DND-41 (cell line): ENCODE data around the gene CCDC63.
A peak's percentile ranks its signal among the peaks of the same experiment; 100 is the strongest.

Source experiments
- ATAC-seq: fragments of 200-7000 bp; cut with Tn5 transposase; 3 replicates; pipeline ENCODE4 v1.9.1; 2021; ENCODE audit warnings: low read depth; ENCODE audit not compliant: insufficient read depth
- DNase-seq: peaks from one replicate; pipeline ENCODE4 v3.0.0-alpha.2; 2020
- H2AFZ ChIP-seq: 2 replicates; pipeline ENCODE4 v1.6.0; 2012; ENCODE audit warnings: low read depth, low read length
- H3K27ac ChIP-seq: 2 replicates; pipeline ENCODE4 v1.5.1; 2012; ENCODE audit warnings: low read length, inconsistent platforms
- H3K27me3 ChIP-seq: fragments of 200-600 bp; sonication (generic); 2 replicates; pipeline ENCODE4 v1.6.0; 2012; ENCODE audit warnings: low read length, mild to moderate bottlenecking, inconsistent platforms; ENCODE audit not compliant: insufficient read depth, poor library complexity
- H3K36me3 ChIP-seq: 2 replicates; pipeline ENCODE4 v1.5.1; 2012; ENCODE audit warnings: low read length, inconsistent platforms; ENCODE audit not compliant: insufficient read depth
- H3K4me1 ChIP-seq: 2 replicates; pipeline ENCODE4 v1.5.1; 2012; ENCODE audit warnings: mild to moderate bottlenecking, low read length; ENCODE audit not compliant: insufficient read depth
- H3K4me2 ChIP-seq: 2 replicates; pipeline ENCODE4 v1.6.0; 2012; ENCODE audit warnings: mild to moderate bottlenecking, moderate library complexity, low read length, inconsistent platforms; ENCODE audit not compliant: insufficient read depth
- H3K4me3 ChIP-seq, 2 experiments: fragments of 200-600 bp in 1 of 2; shearing (Covaris generic) in 1 of 2; 2 replicates each; pipeline ENCODE4 v1.5.1; 2012 to 2016; ENCODE audit warnings: inconsistent platforms in 2 of 2, low read length in 2 of 2, mild to moderate bottlenecking in 2 of 2, low read depth in 1 of 2, moderate library complexity in 1 of 2
- H3K79me2 ChIP-seq: 2 replicates; pipeline ENCODE4 v1.6.0; 2012; ENCODE audit warnings: low read length, inconsistent platforms; ENCODE audit not compliant: insufficient read depth
- H3K9ac ChIP-seq: 2 replicates; pipeline ENCODE4 v1.6.0; 2012; ENCODE audit warnings: low read depth, mild to moderate bottlenecking, inconsistent platforms, low read length, moderate library complexity
- H3K9me3 ChIP-seq: 2 replicates; pipeline ENCODE4 v1.5.1; 2012; ENCODE audit warnings: low read length, moderate library complexity, mild to moderate bottlenecking, inconsistent platforms; ENCODE audit not compliant: insufficient read depth, severe bottlenecking
- H4K20me1 ChIP-seq: 2 replicates; pipeline ENCODE4 v1.6.0; 2012; ENCODE audit warnings: low read length; ENCODE audit not compliant: insufficient read depth
- EZH2 ChIP-seq: IDR thresholded peaks from 3 replicates; pipeline ENCODE4 v1.6.1; 2012; ENCODE audit warnings: borderline replicate concordance, low read depth, mild to moderate bottlenecking, moderate library complexity, low read length, inconsistent platforms; ENCODE audit not compliant: severe bottlenecking
- TF ChIP-seq, protein P1 (sequence below): IDR thresholded peaks from 2 replicates; pipeline ENCODE4 v1.5.1; 2012; ENCODE audit warnings: borderline replicate concordance, low read length, moderate library complexity, mild to moderate bottlenecking; ENCODE audit not compliant: poor library complexity, severe bottlenecking; ENCODE audit errors: extremely low read depth

The CCDC63 gene

DNA sequence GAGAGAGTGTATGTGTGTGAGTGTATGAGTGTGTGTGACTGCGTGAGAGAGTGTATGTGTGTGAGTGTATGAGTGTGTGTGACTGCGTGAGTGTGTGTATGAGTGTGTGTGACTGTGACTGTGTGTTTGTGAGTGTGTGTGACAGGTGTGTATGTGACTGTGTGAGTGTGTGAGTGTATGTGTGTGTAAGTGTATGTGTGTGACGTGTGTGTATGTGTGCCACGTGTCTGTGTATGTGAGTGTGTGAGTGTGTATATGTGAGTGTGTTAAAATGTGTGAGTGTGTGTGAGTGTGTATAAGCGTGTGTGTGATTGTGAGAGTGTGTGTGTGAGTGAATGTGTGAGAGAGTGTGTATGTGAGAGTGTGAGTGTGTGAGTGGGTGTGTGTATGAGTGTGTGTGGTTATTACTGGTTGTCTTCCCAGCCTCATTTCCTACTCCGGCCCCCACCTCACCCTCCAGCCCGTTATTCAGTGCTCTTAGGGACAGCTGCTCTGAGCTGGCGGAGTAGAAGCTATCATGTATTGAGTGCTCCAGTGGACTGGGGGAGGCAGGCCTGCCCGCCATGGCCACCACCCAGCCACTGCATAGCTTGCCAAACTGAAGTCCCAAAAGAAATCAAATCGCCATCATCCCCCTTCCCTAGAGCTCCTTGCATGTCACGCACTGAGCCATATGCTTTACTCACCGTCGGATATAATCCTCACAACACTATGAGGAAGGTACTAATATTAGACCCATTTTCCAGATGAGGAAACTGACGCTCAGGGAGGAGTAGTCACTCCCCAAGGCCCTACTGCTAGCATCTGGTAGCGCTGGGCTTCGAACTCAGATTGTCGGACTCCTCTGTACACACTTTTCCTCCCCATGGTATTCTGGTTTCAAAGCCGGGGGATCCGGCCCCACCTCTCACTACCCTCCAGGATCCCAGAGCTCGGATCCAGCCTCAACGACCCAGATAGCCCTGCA, 83.8 kb downstream of the CCDC63 start:
- no peak overlapping the region for H3K27ac ChIP-seq
- no peaks in the 10 kb centered on the region for H3K36me3 ChIP-seq
- no peak overlapping the region for H3K4me3 ChIP-seq
- peaks cover 2% of the 10 kb centered on the region for H3K27me3 ChIP-seq
- no peak for TF ChIP-seq EZH2
- TF ChIP-seq, protein P1, sequence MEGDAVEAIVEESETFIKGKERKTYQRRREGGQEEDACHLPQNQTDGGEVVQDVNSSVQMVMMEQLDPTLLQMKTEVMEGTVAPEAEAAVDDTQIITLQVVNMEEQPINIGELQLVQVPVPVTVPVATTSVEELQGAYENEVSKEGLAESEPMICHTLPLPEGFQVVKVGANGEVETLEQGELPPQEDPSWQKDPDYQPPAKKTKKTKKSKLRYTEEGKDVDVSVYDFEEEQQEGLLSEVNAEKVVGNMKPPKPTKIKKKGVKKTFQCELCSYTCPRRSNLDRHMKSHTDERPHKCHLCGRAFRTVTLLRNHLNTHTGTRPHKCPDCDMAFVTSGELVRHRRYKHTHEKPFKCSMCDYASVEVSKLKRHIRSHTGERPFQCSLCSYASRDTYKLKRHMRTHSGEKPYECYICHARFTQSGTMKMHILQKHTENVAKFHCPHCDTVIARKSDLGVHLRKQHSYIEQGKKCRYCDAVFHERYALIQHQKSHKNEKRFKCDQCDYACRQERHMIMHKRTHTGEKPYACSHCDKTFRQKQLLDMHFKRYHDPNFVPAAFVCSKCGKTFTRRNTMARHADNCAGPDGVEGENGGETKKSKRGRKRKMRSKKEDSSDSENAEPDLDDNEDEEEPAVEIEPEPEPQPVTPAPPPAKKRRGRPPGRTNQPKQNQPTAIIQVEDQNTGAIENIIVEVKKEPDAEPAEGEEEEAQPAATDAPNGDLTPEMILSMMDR, result no peak
- no peaks in the 10 kb centered on the region for H3K79me2 ChIP-seq
- ATAC-seq, result no peak
- H3K4me2 ChIP-seq, result no peak overlapping the region
- H3K9ac ChIP-seq, result no peak overlapping the region
- peaks cover 3% of the 10 kb centered on the region; the same call in 1 of the 2 replicates for H4K20me1 ChIP-seq
- DNase-seq, result no peak
- no peak overlapping the region for H2AFZ ChIP-seq
- H3K9me3 ChIP-seq, result no peaks in the 10 kb centered on the region
- no peaks in the 10 kb centered on the region for H3K4me1 ChIP-seq

DNA sequence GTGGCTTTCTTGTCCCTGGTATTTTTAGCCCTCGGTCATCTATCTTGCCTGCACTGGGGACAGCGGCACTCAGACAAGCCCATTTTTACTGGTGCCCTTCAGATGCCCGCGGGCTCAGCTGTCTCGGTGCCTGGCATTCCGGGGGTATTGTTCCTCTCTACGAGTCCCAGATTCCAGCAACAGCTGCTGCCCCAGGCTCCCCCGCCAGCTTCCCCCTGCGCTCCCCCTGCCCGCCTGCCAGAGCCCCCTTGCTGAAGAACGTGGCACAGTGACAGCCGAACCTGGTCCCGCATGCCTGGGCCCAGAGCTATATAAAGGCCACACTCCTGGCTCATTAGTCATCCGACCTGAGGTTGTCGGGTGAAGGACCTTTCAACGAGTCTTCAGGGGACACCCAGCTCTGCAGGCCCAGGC, 84.5 kb downstream of the CCDC63 start:
- no peak for DNase-seq
- TF ChIP-seq EZH2, result no peak
- TF ChIP-seq, protein P1, result no peak

DNA sequence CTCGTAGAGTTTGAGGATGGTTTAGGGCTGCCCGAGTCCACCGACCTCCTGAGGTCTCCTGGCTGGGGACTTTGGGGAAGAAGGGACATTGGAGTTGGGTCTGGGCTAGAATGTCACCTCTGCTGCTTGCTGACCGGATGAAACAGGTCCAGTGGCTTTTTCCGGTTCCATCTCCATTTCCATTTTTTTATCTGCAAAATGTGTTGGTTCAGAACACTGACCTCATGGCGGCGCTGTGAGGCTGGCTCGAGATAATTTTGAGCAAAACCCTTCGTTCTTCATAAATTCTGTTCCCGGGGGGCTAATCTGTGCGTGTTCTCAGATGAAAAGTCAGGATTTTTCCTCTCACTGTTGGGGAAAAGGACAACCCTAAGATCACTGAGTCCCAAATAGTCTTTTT, 85.3 kb downstream of the CCDC63 start:
- no peaks in the 10 kb centered on the region for H3K36me3 ChIP-seq
- H3K27me3 ChIP-seq, result peaks cover 2% of the 10 kb centered on the region
- H2AFZ ChIP-seq, result no peak overlapping the region
- peaks cover 3% of the 10 kb centered on the region; the same call in 1 of the 2 replicates for H4K20me1 ChIP-seq
- H3K27ac ChIP-seq, result no peak overlapping the region
- TF ChIP-seq, protein P1, result peak; percentile 23
- no peak for TF ChIP-seq EZH2
- H3K4me2 ChIP-seq, result no peak overlapping the region
- no peak for ATAC-seq
- H3K9me3 ChIP-seq, result no peaks in the 10 kb centered on the region
- no peak overlapping the region for H3K9ac ChIP-seq
- H3K79me2 ChIP-seq, result no peaks in the 10 kb centered on the region
- DNase-seq, result no peak
- H3K4me3 ChIP-seq, result no peak overlapping the region
- H3K4me1 ChIP-seq, result no peaks in the 10 kb centered on the region

More for the DNA sequence above, 84.5 kb downstream of the CCDC63 start:
- Histone ChIP-seq H4K20me1 (peaks cover 3% of the 10 kb centered on the region; the same call in 1 of the 2 replicates), H3K27me3 (peaks cover 2% of the 10 kb centered on the region), H3K9me3 (no peaks in the 10 kb centered on the region), H3K36me3 (no peaks in the 10 kb centered on the region), H3K4me1 (no peaks in the 10 kb centered on the region), H3K27ac (no peak overlapping the region), H3K4me2 (no peak overlapping the region), H3K9ac (no peak overlapping the region), H3K79me2 (no peaks in the 10 kb centered on the region), H3K4me3 (no peak overlapping the region), H2AFZ (no peak overlapping the region)
- ATAC-seq, result no peak
